HK-2 (cell line): ENCODE results near the gene ST6GALNAC4.
"Not testable (repeated sequence)": the region's sequence is repeated elsewhere in the genome, so short reads cannot be mapped to it uniquely, and the experiment has no call there.

ENCODE experiments used
- DNase-seq: peaks from one replicate; pipeline ENCODE4 v3.0.0-alpha.2; 2018; ENCODE audit not compliant: unreplicated experiment

ST6GALNAC4 gene

GRCh38 chr9:127885508-127886281 is 31.1 kb downstream of the ST6GALNAC4 start:
- DNase-seq: no peak

GRCh38 chr9:127884976-127885490 is 31.8 kb downstream of the ST6GALNAC4 start:
- no peak for DNase-seq

GRCh38 chr9:127884427-127884911 is 32.4 kb downstream of the ST6GALNAC4 start:
- DNase-seq: no peak

GRCh38 chr9:127883959-127884358 is 32.9 kb downstream of the ST6GALNAC4 start:
- no peak for DNase-seq

GRCh38 chr9:127881715-127882114 is 35.1 kb downstream of the ST6GALNAC4 start:
- DNase-seq: not testable (repeated sequence)

GRCh38 chr9:127880143-127880542 is 36.7 kb downstream of the ST6GALNAC4 start:
- no peak for DNase-seq

GRCh38 chr9:127878652-127879390 is 38.0 kb downstream of the ST6GALNAC4 start:
- DNase-seq: no peak

GRCh38 chr9:127878001-127878651 is 38.7 kb downstream of the ST6GALNAC4 start:
- DNase-seq: no peak

- peak; percentile 73 for DNase-seq
Measured at GRCh38 chr9:127877566-127877998, 39.3 kb downstream of the ST6GALNAC4 start, which contains the start of gene AK1. Gene AK1, minus strand, starts transcription at chr9:127877675. Its CDS starts 3,058 bp downstream, at chr9:127874617.

GRCh38 chr9:127876764-127877562 is 39.9 kb downstream of the ST6GALNAC4 start:
- DNase-seq: no peak

GRCh38 chr9:127876026-127876763 is 40.6 kb downstream of the ST6GALNAC4 start:
- DNase-seq: no peak

GRCh38 chr9:127875306-127875966 is 41.4 kb downstream of the ST6GALNAC4 start:
- no peak for DNase-seq

GRCh38 chr9:127874301-127875221 is 42.3 kb downstream of the ST6GALNAC4 start:
- DNase-seq: no peak

- DNase-seq: no peak
Measured at GRCh38 chr9:127873886-127874285, 43.0 kb downstream of the ST6GALNAC4 start.

- no peak for DNase-seq
Measured at GRCh38 chr9:127873223-127873691, 43.6 kb downstream of the ST6GALNAC4 start.

- DNase-seq: no peak
Measured at GRCh38 chr9:127872369-127873222, 44.2 kb downstream of the ST6GALNAC4 start.

GRCh38 chr9:127871531-127871930 is 45.3 kb downstream of the ST6GALNAC4 start:
- DNase-seq: no peak

- DNase-seq: no peak
Measured at GRCh38 chr9:127870887-127871286, 46.0 kb downstream of the ST6GALNAC4 start.
